Vagina (tissue), 2 donors: ENCODE data around the gene SNX21. TPM values are rescaled to one million over a fixed set of nuclear protein-coding genes. Genes with fewer than 3 reads are reported as not detected.

Experiments used
- DNase-seq, 2 donors: peaks; one replicate each; pipeline ENCODE4 v3.0.0-alpha.2; 2017; ENCODE audit errors: extremely low spot score in 2 of 2
- H3K27ac ChIP-seq: fragments of 200-600 bp; sonication (generic); one replicate; pipeline ENCODE4 v1.5.1; 2019
- H3K27me3 ChIP-seq: fragments of 200-600 bp; sonication (generic); one replicate; pipeline ENCODE4 v1.5.1; 2019
- H3K36me3 ChIP-seq, 2 donors: fragments of 200-600 bp; sonication (generic); one replicate each; pipeline ENCODE4 v1.5.1; 2017 to 2019
- H3K4me1 ChIP-seq: fragments of 200-600 bp; sonication (generic); one replicate; pipeline ENCODE4 v1.5.1; 2019
- H3K4me3 ChIP-seq, 2 donors: fragments of 200-600 bp; sonication (generic); 1 replicate in 1 of 2; 2 replicates in 1 of 2; pipeline ENCODE4 v1.5.1; 2016 to 2019
- H3K9me3 ChIP-seq: fragments of 200-600 bp; sonication (generic); one replicate; pipeline ENCODE4 v1.5.1; 2019
- POLR2A ChIP-seq, 2 donors: fragments of 450-650 bp; IDR thresholded peaks; one replicate each; pipeline ENCODE4 v1.6.1; 2017; ENCODE audit warnings: antibody characterized with exemption in 2 of 2, mild to moderate bottlenecking in 2 of 2, moderate library complexity in 2 of 2
- POLR2AphosphoS5 ChIP-seq, 2 donors: sonication (generic); formaldehyde crosslinking; IDR thresholded peaks; one replicate each; pipeline ENCODE4 v1.9.0; 2017; ENCODE audit warnings: antibody characterized with exemption in 2 of 2, mild to moderate bottlenecking in 2 of 2, low read depth in 1 of 2; ENCODE audit not compliant: insufficient read depth in 1 of 2
- intact Hi-C: fragments of 100-400 bp; cut with DNase I; formaldehyde crosslinking; loops from one replicate; pipeline ENCODE4 v1.15.1; 2023
- total RNA-seq: library from RNA; depleted of rRNA; stranded (reverse); fragments of >200 nt; gene quantifications from one replicate; pipeline ENCODE4 v1.2.3, GENCODE V29; 2016
- TF ChIP-seq, protein P1 (sequence below), 3 experiments: fragments of 450-650 bp in 2 of 3; fragments of 200-600 bp in 1 of 3; sonication (generic) in 1 of 3; IDR thresholded peaks; one replicate each; pipeline ENCODE4 v1.5.1; 2017 to 2019; ENCODE audit warnings: antibody characterized with exemption in 3 of 3, mild to moderate bottlenecking in 2 of 3, moderate library complexity in 2 of 3

Gene SNX21
- total RNA-seq, 1 donor from 2014 or later: 145 TPM

DNA sequence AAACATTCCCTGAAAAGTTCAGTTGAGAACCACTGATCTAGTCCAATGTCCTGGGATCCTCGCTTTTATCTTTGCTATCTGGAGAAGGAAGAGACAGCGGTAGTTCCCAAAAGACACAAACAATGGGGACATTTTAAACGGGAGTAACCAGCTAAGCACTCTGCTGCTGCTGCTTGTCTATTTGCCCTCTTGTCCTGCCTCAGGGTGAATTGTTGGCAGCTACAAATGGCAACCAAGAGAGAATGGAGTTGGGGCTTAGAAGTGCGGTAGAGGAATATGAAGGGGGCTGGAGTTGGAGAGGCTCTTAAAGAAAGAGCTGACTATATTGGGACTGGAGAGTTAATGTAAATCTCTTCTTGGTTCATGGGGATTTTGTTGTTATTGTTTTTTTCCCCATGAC, 41.0 kb downstream of the SNX21 start:
- peaks cover 0 to 19% of the 10 kb centered on the region in 2 donors for H3K36me3 ChIP-seq
- H3K27me3 ChIP-seq: no peaks in the 10 kb centered on the region
- TF ChIP-seq POLR2AphosphoS5 (IDR thresholded peaks at IDR 0.05; ENCODE audit: insufficient read depth in 1 of 2, low read depth in 1 of 2) (no peak), POLR2A (IDR thresholded peaks at IDR 0.05) (no peak)
- TF ChIP-seq, protein P1, sequence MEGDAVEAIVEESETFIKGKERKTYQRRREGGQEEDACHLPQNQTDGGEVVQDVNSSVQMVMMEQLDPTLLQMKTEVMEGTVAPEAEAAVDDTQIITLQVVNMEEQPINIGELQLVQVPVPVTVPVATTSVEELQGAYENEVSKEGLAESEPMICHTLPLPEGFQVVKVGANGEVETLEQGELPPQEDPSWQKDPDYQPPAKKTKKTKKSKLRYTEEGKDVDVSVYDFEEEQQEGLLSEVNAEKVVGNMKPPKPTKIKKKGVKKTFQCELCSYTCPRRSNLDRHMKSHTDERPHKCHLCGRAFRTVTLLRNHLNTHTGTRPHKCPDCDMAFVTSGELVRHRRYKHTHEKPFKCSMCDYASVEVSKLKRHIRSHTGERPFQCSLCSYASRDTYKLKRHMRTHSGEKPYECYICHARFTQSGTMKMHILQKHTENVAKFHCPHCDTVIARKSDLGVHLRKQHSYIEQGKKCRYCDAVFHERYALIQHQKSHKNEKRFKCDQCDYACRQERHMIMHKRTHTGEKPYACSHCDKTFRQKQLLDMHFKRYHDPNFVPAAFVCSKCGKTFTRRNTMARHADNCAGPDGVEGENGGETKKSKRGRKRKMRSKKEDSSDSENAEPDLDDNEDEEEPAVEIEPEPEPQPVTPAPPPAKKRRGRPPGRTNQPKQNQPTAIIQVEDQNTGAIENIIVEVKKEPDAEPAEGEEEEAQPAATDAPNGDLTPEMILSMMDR (IDR thresholded peaks at IDR 0.05): no peak
- H3K9me3 ChIP-seq: no peaks in the 10 kb centered on the region
- intact Hi-C loops: no loop called here
- no peak for DNase-seq
- no peak overlapping the region for H3K27ac ChIP-seq
- H3K4me1 ChIP-seq: no peaks in the 10 kb centered on the region
- no peak overlapping the region for H3K4me3 ChIP-seq

GRCh38 chr20:45878076-45878761, 44.6 kb downstream of the SNX21 start:
- Histone ChIP-seq H3K27me3 (no peaks in the 10 kb centered on the region), H3K27ac (no peak overlapping the region), H3K4me3 (no peak overlapping the region), H3K4me1 (peaks cover 17% of the 10 kb centered on the region), H3K9me3 (no peaks in the 10 kb centered on the region), H3K36me3 (peaks cover 0 to 27% of the 10 kb centered on the region in 2 donors)
- intact Hi-C loops: no loop called here
- TF ChIP-seq POLR2A (IDR thresholded peaks at IDR 0.05) (no peak), POLR2AphosphoS5 (IDR thresholded peaks at IDR 0.05; ENCODE audit: insufficient read depth in 1 of 2, low read depth in 1 of 2) (no peak)
- TF ChIP-seq, protein P1 (IDR thresholded peaks at IDR 0.05): no peak
- DNase-seq: no peak

DNA sequence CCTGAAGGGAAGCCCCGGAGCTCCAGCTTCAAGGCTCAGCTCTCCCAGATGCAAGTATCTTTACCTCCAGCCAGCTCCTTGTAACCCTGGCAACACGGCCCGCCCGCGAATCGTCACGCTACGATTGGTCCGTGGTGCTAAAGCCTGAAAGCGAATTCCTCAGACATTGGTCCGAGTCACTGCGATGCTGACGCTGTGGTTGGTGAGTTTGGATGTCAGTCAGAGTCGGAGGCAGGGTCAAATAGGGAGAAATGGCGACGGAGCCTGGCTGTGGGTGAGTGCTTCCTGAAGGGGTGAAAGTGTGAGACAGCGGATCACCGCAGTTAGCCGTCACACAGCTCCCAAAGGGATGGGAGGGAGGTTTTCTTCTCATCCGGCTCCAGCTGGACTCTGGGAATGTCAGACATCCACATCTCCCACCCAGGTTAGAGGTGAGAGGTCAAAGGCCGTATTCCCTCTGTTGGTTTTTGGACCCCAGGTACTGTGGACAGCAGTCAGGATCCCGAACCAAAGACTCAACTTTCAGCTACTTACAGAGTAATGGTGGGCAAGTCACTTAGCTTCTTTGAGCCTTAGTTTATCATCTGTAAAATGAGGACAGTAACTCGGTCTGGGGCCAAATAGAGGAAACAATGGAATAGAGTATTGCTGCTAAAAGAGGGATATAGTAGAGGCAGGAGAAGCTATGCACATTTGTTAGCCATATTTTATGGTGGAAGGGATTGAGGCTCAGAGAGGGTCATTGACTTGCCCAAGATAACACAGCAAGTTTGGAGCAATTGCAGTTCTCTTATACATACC, 47.6 kb downstream of the SNX21 start, which contains the start of gene ZSWIM1:
Gene ZSWIM1, plus strand, starts transcription at position 240 of the 801 bp plus-strand sequence. CDS start 1,366 bp downstream, outside the sequence.
- Histone ChIP-seq H3K4me1 (peaks cover 29% of the 10 kb centered on the region), H3K36me3 (peaks cover 0 to 39% of the 10 kb centered on the region in 2 donors)

DNA sequence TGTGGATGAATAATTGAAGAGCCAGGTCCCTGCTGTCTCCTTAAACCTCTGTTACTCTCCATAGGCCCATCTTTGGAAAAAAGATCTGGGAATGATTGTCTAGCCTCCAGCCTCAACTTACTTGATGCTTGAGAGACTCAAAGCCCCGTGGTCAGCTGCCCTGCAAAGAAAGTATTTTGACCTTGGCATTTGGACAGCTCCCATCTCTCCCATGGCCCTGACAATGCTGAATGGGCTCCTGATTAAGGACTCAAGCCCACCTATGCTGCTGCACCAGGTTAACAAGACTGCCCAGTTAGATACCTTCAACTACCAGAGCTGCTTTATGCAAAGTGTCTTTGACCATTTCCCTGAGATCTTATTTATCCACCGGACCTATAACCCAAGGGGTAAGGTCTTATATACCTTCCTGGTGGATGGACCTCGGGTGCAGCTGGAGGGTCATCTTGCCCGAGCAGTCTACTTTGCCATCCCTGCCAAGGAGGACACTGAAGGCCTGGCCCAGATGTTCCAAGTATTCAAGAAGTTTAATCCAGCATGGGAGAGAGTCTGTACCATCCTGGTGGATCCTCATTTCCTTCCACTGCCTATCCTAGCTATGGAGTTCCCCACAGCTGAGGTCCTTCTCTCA, 49.0 kb downstream of the SNX21 start:
- no peak overlapping the region for H3K27ac ChIP-seq
- TF ChIP-seq, protein P1 (IDR thresholded peaks at IDR 0.05): no peak
- TF ChIP-seq POLR2AphosphoS5 (IDR thresholded peaks at IDR 0.05; ENCODE audit: insufficient read depth in 1 of 2, low read depth in 1 of 2): no peak
- no peak for TF ChIP-seq POLR2A (IDR thresholded peaks at IDR 0.05)
- H3K27me3 ChIP-seq: no peaks in the 10 kb centered on the region
- DNase-seq: no peak
- no peaks in the 10 kb centered on the region for H3K9me3 ChIP-seq
- peaks cover 0 to 29% of the 10 kb centered on the region in 2 donors for H3K36me3 ChIP-seq
- intact Hi-C loops: loop anchor here (10.0 kb wide), 1 partner anchor 68 kb away; the partner anchor contains the start of gene UBE2C
- H3K4me3 ChIP-seq: no peak overlapping the region
- H3K4me1 ChIP-seq: peaks cover 29% of the 10 kb centered on the region

More for the DNA sequence above, 47.6 kb downstream of the SNX21 start, which contains the start of gene ZSWIM1:
- TF ChIP-seq, protein P1 (IDR thresholded peaks at IDR 0.05): no peak
- TF ChIP-seq POLR2A (IDR thresholded peaks at IDR 0.05) (peak in 1 of 2 donors; percentile 50), POLR2AphosphoS5 (IDR thresholded peaks at IDR 0.05; ENCODE audit: insufficient read depth in 1 of 2, low read depth in 1 of 2) (peak; percentile 88 to 92)
- Histone ChIP-seq H3K27me3 (no peaks in the 10 kb centered on the region), H3K9me3 (no peaks in the 10 kb centered on the region), H3K4me3 (peak within 1 kb of the TSS; percentile 60 to 80), H3K27ac (peak within 1 kb of the TSS; percentile 82)
- peak in 1 of 2 donors; percentile 100 for DNase-seq
- intact Hi-C loops: loop anchor here (10.0 kb wide), 1 partner anchor 66 kb away; the partner anchor contains the start of gene UBE2C
